Activated CD4-positive, alpha-beta T cell treated with anti-CD3 and anti-CD28 coated beads, Interleukin-2, Interleukin-6, amounts not matched to agents 100 ng/mL and 50 ng/mL, durations not matched to agents 16 hours and 8 hours (primary cell): ENCODE results near the gene LRPPRC.

ENCODE experiments used
- DNase-seq: peaks from one replicate; pipeline ENCODE4 v3.0.0-alpha.2; 2020

LRPPRC gene

DNA sequence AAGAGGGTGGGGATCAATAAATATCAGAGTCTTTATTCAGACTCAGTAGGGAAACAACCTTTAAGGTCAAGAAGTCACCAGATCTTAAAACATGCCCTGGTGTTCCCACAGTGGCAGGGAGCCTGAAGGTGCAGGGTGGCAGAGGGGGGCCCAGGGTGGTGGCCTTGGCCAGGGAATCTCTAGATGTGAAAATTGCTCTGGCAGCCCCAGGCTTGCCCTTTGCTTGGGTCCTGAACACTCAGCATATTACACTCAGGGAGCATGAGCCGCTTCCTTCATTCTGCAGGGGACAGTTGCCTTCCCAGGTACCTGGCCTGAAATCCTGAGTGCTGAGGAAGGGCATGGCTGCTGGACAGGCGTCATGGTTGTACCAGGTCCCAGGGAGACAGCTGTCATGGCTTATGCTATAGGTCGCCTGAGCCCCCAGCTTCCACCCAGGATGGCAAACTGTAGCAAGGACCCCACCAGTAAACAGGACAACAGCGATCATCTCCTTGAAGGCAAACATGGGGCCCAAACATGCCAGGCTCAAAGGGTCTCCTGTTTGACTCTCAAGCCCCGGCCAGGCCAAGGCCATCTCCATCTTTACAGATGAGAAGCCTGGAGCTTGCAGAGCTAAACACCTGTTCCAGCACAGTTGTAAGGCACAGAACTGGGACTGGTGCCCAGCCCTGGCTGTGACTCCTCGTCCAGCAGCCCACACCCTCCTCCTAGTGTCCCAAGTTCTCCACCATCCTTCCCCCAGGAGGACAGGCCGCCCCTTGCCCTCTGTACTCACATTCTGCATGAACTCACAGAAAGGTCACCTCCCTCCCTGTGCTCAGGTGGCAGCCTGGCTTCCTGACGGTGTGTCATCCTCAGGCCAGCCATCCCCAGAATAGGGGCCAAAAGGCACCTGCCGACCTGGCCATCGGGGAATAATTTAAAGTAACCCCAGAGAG lies 142.4 kb downstream of the LRPPRC start:
- no peak for DNase-seq

DNA sequence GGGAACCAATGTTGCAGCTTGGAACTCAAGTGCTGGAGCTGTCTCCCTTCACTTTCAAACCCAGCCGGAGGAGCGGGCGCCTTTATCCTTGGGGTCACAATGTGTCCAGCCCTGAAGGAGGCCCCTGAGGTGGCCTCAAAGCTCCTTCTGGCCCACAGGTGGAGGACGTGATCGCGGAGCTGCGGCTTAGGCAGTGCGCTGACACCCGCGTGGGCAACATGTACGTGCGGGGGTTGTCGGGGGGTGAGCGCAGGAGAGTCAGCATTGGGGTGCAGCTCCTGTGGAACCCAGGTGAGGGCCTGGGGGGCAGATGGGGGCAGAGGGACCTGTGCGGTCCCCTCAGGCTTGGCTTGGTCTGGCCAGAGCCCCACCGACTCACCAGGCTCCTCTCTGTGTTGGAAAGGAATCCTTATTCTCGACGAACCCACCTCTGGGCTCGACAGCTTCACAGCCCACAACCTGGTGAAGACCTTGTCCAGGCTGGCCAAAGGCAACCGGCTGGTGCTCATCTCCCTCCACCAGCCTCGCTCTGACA lies 143.5 kb downstream of the LRPPRC start:
- DNase-seq = no peak

DNA sequence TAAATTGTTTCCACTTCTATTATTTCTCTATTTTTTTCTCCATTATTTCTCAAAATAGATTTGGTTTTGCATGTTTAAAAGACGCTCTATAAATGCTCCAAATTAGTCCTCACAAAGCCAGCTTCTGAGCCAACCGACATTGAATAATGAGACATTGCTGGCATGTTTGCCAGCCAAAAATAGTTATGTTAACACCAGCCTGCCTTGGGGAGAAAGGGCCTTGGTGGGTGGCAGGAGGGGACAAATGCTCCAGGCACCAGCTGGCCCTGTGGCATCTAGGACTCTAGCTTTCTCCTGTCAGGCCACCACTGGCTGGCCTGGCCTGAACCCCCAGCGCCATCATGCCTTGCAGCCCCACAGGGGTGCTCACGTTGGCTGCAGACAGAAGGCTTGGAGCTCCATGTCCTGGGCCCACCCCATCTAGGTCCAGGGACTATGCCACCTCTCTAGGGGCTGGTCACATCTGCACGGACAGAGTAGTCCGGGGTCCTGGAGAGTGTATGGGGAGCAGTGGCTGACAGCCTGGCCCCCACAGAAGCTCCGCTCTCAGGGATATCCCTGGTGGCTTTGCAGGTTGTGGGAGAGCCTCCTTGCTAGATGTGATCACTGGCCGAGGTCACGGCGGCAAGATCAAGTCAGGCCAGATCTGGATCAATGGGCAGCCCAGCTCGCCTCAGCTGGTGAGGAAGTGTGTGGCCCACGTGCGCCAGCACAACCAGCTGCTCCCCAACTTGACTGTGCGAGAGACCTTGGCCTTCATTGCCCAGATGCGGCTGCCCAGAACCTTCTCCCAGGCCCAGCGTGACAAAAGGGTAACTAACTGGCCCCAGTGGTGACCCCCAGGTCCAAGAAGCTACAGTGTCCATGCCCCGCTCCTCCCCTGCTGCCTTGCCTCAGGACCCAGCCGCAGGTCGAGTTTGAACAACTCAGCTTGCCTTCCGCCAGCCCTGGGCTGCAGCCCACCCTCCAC lies 144.5 kb downstream of the LRPPRC start:
- DNase-seq = no peak

DNA sequence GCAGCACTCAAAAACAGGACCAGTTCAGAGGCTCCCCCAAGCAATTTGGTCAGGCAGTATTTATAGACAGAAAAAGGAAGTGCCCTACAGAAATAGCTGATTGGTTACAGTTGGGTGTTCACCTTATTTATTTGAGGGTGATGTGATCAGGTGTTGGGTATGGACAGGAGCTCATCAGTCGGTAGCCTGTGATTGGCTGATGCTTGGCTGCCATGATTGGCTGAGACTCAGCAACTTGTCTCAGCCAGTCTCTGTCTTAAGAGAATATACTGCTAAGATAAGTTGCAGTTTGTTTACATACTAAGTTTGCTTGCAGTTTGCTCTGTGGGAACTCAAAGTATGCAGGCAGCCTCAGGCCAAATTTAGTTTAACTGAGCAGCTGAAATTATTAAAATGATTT lies 147.6 kb downstream of the LRPPRC start:
- no peak for DNase-seq

DNA sequence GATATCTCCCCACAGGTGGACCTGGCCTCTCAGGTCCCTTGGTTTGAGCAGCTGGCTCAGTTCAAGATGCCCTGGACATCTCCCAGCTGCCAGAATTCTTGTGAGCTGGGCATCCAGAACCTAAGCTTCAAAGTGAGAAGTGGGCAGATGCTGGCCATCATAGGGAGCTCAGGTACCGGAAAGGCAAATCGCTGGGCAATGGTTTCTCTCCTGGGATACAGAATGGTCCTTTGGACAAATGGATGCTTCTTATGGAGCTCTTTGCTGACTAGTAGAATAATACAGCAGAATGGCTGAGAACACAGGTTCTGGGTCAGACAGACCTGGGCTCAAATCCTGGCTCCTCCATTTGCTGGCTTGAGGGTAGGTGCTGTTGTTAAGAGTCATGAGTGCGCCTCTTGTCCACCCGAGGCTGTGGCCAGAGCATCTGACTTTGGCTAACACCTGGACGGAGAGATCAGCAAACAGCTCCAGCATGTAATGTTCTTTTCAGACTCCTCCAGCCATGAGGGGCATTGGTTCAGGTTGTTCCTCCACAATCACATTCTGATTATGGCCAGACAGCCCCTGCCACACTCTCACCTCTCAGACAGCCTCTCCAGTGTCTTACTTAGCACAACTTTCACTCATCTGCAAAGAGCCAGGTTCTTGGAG lies 149.5 kb downstream of the LRPPRC start:
- no peak for DNase-seq

DNA sequence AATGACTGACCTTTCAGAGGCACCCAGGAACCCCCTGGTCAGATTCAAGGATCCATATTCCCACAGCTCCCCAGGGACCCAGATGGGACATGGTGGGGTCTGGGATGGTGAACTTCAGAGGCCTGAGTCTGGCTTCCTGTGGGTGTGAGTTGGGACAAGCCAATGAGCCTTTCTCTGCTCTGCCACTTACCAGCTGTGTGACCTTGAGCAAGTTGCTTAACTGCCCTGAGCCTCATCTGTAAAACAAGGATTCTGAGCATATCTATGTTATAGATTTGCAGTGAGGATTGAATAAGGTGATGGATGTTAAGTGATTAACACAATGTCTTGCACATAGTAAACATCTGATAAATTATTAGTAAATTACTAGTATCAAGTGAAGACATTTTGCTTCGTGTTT lies 150.6 kb downstream of the LRPPRC start:
- DNase-seq = no peak

DNA sequence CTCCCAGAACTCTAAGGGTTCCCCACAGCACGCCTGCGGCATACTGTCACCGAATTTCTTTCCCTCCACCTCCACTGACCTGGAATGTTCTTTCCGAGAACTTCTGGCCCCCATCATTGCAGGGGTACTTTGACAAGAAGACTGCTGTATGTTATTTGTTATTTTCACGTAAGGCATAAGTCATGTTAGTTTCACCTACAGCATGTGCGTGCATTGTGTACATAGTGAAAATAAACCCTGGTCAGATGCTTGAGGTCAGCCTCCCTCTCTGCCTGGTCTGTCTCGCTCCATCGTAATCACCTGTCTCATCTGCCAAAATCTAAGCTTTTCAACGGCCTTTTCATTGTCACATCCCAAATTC lies 152.9 kb downstream of the LRPPRC start:
- DNase-seq = no peak

DNA sequence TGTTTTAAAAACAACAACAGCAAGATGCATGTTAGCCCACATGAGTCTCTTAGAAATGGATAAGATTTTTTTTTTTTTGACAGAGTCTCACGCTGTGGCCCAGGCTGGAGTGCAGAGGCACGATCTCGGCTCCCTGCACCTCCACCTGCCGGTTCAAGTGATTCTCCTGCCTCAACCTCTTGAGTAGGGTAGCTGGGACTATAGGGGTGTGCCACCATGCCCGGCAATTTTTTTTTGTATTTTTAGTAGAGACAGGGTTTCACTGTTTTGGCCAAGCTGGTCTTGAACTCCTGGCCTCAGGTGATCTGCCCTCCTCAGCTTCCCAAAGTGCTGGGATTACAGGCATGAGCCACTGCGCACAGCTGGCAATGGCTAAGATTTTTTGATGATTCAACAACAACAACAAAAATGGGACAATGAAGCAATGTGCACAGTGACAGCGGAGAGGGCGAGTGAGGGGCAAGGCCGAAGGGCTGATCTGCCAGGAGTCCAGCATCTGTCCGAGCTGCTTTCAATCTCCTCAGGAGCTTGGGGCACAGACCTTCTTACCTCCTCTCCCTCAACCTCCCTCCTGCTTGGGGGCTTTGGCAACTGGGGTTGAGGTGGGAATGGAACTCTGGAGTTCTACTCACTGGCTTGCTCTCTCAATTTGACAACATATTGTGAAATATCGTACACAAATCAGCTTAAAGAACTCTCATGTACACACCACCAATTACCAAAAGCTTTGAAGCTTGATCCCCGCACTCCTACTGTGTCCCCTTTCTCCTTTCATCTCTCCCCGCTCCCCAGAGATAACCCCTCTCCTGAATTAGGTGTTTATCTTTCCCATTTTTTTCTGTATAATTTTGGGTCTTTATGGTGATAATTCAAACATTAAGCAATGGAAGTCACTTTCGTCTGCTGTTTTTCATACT lies 153.6 kb downstream of the LRPPRC start:
- DNase-seq = no peak

DNA sequence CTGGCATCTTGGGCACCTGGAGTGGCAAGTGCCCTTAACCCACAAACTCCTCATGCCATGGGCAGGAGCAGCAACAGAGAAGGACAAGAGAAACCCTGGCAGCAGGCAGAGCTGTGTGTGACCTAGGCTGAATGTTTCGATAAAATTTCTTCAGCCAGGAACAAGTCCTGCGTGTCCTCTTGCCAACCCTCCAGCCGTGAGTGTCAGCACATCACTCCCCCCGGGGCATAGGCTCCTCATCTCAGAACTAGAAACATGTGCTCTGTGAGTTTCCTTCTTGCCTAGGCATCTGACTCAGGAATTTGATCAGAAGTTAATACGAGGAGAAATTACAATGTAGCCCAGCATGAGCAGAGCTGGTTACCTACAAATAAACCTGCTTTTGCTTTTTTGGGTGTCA lies 154.8 kb downstream of the LRPPRC start:
- no peak for DNase-seq

DNA sequence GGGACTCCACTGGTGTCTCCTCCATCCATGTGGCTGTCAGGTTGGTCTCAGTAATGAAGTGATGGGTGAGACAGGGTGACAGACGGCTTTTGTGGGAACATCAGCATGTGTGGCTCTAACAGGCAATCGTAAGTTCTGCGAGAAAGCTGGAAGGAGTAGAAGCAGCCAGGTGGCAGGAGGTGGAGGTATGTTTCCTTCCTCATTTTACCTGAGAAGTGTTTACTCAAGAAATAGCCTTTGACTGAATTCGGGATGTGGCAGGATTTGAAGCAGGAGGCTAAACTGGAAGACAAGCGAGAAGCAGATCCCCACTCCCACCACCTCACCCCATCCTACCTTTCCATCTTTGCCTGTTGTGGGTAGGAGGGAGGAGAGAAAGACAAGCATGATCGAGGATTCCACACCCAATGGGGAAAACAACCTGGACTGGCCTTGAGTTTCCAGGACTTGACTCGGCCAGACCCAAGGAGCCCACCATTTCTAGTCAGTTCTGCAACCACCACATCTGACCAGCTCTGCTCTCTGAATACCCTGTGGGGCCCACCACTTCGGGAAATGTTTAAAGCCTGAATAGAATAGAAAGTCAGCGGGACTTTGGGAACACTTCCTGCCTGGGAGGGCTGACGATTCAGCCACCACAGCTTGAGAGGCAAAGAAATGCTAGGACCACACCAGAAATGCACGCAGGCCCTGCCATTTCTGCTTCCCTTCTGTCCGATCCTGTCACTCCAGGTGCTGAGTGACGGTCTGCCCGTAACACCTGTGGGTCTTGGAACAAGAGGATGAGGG lies 155.8 kb downstream of the LRPPRC start:
- no peak for DNase-seq

DNA sequence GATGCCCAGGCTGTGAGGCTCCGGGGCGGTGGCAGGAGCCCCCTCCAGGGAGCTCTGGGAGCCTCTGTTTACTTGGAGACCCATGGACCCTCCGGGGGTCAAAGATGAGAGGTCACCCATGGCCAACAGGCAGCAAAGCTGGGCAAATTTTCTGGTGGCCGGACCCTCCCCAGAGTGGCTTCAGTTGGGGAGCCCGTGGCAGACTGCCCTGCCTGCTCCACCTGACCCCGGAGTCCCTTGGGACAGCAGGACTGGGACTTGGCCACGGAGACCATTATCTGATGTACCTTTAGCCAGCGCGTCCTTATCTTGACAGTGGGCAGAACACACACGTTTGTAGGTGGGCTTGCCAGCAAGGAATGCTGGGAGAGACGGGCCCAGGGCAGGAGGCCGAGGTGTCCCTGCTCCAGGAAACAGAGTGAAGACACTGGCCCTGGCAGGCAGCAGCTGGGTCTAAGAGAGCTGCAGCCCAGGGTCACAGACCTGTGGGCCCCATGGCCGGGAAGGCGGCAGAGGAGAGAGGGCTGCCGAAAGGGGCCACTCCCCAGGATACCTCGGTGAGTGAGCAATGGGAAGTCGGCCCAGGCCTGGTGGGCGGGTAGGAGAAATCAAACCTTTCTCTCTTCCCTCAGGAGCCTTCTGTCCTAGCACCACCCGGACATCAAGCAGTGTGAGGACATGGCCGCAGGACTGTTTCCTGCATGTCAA lies 157.1 kb downstream of the LRPPRC start, which contains the start of the genes ABCG5 and ABCG8:
Gene ABCG5 (minus strand): TSS at position 280 of the 708 bp plus-strand sequence. CDS start 160 bp downstream, at position 120.
Gene ABCG8 (plus strand): TSS at position 412 of the 708 bp plus-strand sequence. CDS start 83 bp downstream, at position 495.
- DNase-seq = no peak

DNA sequence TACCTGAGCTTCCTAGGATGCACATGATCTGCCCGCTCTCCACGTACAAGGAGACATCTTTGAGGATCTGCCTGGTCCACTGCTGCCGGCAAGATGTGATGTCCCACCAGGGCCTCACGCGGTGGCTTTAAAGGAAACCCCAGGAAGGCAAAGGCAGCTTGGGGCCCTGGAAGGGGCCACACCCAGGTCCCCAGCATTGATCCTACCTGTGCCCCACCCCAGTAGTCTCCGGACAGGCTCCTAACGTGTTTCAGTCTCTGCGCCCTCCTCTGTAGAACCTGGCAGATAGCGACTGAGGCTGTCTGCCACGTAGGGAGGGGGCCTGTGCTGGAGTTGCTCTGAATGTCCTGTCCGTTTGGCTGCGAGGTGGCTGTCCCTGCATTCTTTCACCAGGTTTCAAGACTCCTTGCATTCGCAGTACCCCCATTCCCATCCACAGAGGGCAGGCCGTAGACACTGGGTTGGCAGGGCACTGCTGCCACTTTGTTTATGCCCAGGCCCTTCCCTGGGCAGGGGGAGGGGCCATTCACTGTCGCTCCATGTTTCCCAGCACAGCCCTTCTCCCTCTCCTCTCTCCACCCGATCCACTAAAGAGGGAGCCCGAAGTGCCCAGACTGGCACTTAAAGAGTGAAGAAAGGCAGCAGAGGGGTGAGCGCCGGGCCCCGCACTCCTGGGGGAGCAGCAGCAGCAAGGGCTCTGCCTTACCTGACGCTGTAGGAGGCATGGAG lies 157.8 kb downstream of the LRPPRC start:
- no peak for DNase-seq

DNA sequence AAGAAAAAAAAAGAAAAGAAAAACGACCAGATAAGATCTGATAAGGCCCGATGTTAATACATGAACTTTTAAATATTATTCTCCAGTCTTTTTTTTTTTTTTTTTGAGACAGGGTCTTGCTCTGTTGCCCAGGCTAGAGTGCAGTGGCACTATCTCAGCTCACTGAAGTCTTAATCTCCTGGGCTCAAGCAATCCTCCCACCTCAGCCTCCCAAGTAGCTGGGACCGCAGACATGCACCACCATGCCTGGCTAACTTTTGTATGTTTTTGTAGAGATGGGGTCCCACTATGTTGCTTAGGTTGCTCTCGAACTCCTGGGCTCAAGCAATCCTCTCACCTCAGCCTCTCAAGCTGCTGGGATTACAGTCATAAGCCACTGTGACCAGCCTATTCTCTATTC lies 158.8 kb downstream of the LRPPRC start:
- DNase-seq = no peak
